ENCODE measurements around the gene PRSS2. TPM values are rescaled to one million over a fixed set of nuclear protein-coding genes. Genes with fewer than 3 reads are reported as not detected.

The PRSS2 gene
- total and polyA plus RNA-seq, 8 donors = 13.1 TPM; not detected in 7

DNA sequence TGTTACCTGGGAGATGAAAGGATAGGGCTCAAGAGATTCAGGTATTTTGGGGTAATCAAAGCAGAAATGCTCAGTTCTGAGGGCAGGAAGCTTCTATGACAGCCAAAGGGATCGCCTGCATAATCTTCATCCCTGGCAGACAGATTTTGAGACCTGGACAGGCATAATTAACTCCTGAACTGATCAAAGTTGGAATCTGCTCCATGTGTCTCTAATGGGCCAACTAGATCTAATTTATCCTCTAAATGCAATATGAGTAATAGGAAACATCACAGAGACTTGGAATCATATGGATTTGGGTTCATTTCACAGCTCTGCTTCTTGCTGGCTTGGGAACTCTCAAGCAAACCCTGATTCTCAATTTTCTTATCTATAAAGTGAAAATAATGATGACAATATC, 42.9 kb downstream of the PRSS2 start:
- peaks cover 0 to 54% of the 10 kb centered on the region in 2 donors for H3K27me3 ChIP-seq
- H3K4me3 ChIP-seq = no peak overlapping the region
- H3K9me3 ChIP-seq = no peaks in the 10 kb centered on the region
- no peak for TF ChIP-seq CTCF (IDR thresholded peaks at IDR 0.05)
- no peak overlapping the region for H3K27ac ChIP-seq
- H3K4me1 ChIP-seq = no peaks in the 10 kb centered on the region
- no peaks in the 10 kb centered on the region for H3K36me3 ChIP-seq
- intact Hi-C loops (cut with DNase I) = no loop called here
- no peak for ATAC-seq
- no peak for DNase-seq

DNA sequence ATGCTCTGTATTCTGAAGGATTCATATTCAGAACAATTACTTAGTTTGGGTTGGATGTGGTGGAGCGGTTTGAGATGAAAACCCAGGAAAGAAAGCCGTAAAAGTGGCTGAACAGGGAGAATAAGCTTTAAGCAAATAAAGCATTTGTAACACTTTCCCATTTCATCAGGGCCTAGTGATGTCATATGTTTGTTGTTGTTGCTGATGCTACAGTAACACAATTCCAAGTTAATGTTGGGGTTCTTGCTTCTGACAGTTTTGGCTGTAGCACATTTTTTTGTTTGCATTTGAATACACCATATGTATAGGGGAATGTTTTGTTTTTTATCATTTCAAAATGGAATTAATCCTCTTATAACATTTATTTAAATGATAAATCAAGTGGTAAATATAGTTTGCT, 43.7 kb downstream of the PRSS2 start:
- no peak overlapping the region for H3K4me3 ChIP-seq
- no peak for TF ChIP-seq CTCF (IDR thresholded peaks at IDR 0.05)
- H3K9me3 ChIP-seq = no peaks in the 10 kb centered on the region
- ATAC-seq (no peak), DNase-seq (no peak)
- H3K4me1 ChIP-seq = no peaks in the 10 kb centered on the region
- no peaks in the 10 kb centered on the region for H3K36me3 ChIP-seq
- H3K27me3 ChIP-seq = peaks cover 0 to 54% of the 10 kb centered on the region in 2 donors
- intact Hi-C loops (cut with DNase I) = no loop called here
- no peak overlapping the region for H3K27ac ChIP-seq

DNA sequence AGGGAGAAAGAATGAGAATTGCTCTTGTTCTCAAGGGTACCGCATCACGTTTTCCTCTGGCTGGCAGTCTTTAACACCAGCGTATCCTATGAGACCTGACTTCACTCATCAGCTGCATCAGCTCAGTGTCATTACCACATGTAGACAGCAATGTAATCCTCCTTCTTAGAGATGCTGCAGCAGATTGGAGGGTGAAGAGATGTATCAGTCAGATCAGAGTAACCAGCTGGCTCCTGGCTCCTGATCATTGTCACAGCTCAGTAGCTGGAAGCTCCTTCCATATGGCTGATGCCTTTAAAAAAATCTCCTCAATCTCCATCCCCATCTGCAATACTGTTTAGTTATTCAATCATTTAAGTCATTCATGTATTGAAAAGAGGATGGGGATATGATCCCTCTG, 44.4 kb downstream of the PRSS2 start:
- Histone ChIP-seq H3K4me1 (no peaks in the 10 kb centered on the region), H3K27me3 (peaks cover 0 to 48% of the 10 kb centered on the region in 2 donors), H3K9me3 (no peaks in the 10 kb centered on the region), H3K36me3 (no peaks in the 10 kb centered on the region), H3K27ac (no peak overlapping the region), H3K4me3 (no peak overlapping the region)
- TF ChIP-seq CTCF (IDR thresholded peaks at IDR 0.05) = no peak
- ATAC-seq (no peak), DNase-seq (no peak)
- intact Hi-C loops (cut with DNase I) = no loop called here

- H3K27me3 ChIP-seq = peaks cover 0 to 24% of the 10 kb centered on the region in 2 donors
- no peak overlapping the region for H3K4me3 ChIP-seq
- no peaks in the 10 kb centered on the region for H3K36me3 ChIP-seq
- H3K27ac ChIP-seq = no peak overlapping the region
- DNase-seq = no peak
- no peaks in the 10 kb centered on the region for H3K4me1 ChIP-seq
- TF ChIP-seq CTCF (IDR thresholded peaks at IDR 0.05) = no peak
- intact Hi-C loops (cut with DNase I) = no loop called here
- no peaks in the 10 kb centered on the region for H3K9me3 ChIP-seq
- no peak for ATAC-seq
These were observed 46.7 kb downstream of the PRSS2 start for GRCh38 chr7:142817506-142817905.

DNA sequence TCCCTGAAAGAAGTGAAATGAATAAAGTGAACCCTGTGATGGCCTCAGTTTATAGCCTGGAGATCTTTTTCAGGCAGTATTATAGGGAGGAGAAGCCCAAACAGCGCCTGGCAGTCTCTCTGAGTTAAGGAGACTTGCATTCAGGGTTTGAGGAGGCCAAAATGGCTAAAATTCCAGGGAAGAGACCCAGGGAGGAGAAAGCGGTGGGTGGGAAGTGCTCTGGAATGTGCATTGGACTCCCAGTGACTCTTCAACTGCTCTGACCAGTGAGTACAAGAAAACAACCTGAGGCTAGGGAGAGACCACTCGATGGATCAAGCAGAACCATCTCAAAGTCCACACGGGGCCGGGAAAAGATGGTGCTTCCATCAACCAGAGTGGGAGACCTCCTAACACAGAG, 48.8 kb downstream of the PRSS2 start:
- intact Hi-C loops (cut with DNase I) = no loop called here

More for the DNA sequence above, 48.8 kb downstream of the PRSS2 start:
- ATAC-seq = no peak
- H3K9me3 ChIP-seq = no peaks in the 10 kb centered on the region
- no peak overlapping the region for H3K4me3 ChIP-seq
- no peak overlapping the region for H3K27ac ChIP-seq
- peaks cover 0 to 8% of the 10 kb centered on the region in 2 donors for H3K27me3 ChIP-seq
- H3K36me3 ChIP-seq = no peaks in the 10 kb centered on the region
- no peak for DNase-seq
- H3K4me1 ChIP-seq = no peaks in the 10 kb centered on the region
- no peak for TF ChIP-seq CTCF (IDR thresholded peaks at IDR 0.05)
